Fibroblast of skin of right biceps (primary cell): ENCODE measurements around the gene RNF11.

Experiments
- DNase-seq: peaks from one replicate; pipeline ENCODE4 v3.0.0-alpha.2; 2013

The RNF11 gene

DNA sequence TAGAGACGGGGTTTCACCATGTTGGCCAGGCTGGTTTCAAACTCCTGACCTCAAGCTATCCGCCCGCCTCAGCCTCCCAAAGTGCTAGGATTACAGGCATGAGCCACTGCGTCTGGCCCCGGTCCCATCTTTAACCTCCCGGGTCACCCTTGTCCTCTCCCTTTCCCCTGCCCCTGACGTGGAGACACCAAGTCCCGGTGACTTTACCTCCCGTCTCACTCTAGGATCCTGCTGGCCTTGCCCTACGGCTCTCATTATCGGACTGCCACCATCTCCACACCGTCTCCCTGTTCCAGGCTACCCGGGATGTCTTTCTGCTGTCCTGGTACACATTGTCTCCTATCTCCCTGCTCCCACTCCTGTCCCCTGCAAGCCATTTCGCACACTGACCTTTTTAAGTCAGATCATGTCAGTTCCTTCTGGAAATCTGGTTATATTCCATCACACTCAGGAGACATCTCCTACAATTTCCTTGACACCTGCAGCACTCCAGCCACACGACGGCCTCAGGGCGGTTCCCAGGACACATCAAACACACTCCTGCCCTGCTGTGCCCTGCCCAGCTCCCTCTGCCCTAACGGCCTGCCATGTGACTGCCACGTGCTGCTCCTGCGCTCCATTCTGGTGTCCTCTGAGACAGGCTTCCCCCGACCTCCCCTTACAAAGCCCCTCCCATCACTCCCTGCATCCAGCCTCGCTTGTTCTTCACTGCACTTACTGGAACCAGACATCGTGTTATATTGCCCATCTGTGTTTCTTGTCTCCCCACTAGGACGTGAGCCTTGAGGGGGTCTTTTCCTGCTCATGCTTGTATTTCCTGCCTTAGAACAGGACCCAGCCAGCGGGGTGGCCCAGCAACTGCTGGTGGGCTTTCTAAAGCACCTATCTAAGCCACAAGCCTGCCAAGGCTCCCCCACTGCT, 61.6 kb downstream of the RNF11 start:
- DNase-seq, result no peak

DNA sequence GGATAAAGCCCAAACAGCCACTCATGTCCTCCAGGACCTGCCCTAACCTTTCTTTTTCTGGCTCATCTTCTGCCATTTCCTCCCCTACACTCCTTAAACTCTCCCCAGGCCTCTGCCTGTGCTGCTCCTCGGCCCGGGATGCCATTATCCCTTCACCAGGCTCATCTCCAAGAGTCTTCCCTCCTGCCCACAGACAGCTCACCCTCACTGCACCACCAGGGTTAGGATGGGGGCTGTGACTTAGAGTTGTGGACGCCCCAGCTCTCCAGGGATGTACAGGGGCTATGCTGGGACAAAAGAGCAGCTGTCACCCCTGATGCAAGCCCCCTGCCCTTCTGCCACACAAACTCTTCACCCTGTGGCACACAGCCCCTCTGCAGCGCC, 62.2 kb downstream of the RNF11 start:
- no peak for DNase-seq

DNA sequence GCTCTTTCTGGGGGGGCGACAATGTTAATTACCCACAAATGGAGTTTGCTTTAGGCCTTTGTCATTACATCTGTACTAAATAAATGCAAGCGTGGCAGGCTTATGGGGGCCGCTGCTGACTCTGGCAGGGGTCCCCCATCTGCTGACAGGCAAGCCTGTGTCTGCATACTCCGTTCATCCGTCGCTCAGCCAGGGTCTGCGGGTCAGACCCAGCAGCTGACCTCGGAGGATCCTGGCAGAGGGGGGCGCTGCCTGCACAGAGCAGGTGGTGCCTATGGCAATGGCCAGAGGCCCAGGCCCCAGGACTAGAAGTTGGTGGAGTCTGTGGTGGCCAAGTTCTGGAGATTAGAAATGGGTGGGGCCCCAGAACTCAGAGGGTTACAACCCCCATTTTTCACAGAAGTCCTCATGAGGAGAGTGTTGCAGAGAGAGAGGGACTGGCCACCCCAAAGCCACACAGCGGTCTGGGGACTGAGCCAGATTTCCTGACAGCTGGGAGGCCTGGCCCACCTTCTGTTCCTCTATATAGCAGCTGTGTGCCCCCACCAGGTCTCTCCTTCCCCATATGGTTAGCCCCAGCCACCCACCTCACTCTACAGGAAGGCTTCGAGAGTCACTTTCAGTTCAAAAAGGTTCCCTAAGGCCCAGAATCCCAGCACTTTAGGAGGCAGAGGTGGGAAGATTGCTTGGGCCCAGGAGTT, 63.3 kb downstream of the RNF11 start:
- DNase-seq, result no peak

DNA sequence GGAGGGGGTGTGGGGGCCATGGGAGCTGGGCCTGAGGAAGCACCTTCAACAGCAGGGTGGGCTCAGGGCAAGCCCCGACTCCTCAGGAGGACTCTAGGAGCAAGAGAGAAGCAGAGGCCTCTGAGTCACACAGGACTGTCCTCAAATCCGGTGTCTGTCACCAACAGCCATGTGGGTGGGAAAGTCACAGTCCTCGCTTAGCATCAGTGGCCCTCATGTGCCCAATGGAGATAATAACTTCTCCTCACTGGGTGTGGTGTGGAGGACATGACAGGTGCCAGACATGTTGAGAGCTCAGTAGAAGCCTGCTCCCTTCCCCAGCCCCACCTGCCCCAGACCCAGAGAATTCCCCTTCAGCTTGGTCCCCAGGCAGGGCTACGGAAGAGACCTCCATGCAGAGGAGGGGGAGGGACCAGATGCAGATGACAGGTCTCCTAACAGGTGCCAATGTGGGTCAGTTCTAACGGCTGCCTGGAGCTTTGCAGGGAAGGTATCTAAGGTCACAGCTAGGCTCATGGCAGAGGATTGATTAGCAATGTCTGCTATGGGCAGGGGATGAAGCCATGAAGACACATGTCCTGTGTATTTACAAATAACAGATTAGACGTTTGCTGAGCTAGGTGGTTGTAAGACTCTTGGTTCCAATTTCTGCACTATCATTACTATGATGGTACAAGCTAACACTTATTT, 64.1 kb downstream of the RNF11 start:
- no peak for DNase-seq

DNA sequence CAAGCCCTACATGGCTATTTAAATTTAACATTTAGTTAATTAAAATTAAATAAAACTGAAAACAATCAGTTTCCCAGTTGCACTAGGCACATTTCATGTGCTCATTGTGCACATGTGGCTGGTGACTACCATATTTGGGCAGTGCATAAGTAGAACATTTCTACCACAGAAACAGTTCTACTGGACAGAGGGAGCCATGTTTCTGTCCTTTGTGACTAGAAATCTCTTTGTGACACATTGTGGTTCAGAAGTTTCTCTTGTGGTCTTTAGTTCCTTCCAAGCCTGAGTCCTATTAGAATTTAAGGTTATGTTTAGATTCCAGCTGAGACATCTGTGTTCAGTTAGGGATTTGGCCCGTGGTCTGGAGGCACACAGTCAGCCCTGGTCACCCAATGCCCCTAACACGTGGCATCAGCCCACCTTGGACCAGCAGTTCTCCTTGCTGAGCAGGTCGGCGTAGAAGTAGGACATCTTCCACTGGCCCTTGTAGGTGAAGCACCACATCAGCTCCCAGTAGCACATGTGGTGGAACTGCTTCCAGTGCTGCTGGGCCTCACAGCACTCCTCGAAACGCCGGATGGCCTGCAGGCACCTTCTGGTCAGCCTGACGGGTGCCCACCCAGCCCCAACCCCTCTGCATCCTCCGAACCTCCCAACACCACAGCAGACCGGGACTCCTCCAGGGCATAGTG, 65.2 kb downstream of the RNF11 start:
- DNase-seq, result peak; percentile 24

DNA sequence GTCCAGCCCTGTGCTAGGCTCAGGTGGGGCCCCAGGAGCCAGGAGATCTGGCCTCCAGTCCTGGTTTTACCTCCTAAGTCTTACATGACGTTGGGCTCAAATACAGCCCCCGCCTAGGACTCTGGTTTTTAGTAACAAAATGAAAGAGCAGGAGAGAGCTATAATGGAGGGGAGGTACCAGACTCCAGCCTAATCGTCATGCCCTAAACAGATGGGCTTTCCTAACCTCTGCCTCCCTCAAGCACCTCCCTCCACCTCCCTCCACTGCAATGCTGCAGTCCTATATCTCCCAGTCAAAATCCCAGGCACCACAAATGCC, 65.7 kb downstream of the RNF11 start:
- no peak for DNase-seq

DNA sequence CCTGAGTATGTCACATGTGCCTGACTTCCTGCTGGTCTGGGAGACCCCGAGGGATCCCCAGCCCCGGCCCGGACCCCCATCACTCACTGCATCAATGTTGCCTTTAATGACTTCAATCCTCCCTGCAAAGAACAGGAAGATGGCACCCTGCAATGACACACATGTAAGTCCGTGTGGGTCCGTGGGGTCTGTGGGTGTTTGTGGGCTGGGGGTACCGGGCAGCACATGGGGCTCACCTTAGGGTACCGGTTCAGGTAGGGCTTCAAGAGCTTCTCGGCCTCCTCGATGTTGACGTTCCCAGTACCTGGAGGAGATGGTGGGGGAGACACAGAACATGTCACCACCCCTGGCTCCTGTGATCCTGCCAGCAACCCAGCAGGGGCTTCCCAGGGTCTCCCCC, 66.2 kb downstream of the RNF11 start:
- DNase-seq, result no peak

DNA sequence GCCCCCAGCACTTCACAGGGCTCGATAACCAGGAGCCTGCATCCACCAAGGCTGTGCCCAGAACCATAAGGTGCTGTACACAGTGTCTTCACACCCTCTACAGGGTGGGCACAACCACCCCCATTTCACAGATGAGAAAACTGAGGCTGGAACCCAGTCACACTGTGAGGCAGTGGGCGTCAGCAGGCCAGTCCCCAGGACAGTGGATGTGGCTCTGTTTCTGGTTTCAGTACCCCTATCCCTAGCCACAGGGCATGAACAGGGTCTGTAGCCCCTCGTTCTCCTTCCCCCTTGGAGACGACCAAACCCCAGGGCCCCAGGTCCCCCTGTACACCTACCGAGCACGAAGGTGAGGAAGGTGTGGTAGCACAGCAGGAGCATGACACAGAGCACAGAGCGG, 66.7 kb downstream of the RNF11 start:
- DNase-seq, result no peak

DNA sequence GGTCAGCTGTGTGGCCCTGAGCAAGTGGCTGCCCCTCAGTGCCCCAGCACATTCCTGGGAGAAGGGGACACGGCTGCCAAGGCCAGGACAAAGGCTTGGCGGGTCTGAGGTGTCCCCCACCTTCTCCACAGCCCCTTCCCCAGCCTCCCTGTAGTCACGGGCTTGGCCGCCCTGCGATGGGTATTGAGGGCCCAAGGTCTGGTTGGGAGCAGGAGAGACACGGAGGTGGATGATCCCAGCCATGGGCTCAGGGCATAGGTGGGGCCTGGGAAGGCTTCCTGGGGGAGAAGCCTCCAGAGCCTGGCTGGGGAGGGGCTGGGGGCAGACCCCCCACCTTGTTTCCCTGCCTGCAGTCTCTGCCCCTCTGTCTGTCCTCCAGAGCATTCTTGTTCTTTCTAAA, 67.2 kb downstream of the RNF11 start:
- DNase-seq, result no peak

DNA sequence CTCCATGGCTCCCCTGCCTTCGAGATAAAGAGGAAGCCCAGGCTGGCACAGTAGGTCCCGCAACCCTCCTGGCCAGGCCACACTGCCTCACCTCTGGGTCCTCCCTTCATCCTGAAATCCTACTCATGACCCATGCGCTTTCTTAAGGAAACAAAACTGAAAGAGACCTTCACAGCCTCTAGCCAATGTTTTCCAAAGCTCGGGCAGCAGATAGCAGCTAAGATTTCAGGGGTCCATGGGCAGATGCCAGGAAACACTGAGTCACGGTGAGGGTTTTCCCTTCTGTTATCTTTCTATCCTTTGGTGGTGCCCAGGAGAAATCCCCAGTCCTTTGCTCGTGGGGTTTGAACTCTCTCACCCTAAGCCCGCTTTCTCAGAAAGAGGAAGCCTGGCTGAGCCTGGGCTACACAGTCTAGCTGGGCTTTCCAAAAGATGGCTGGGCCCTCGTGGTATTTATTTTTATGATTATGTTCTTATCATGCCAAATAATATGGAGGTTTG, 67.7 kb downstream of the RNF11 start:
- peak; percentile 31 for DNase-seq

DNA sequence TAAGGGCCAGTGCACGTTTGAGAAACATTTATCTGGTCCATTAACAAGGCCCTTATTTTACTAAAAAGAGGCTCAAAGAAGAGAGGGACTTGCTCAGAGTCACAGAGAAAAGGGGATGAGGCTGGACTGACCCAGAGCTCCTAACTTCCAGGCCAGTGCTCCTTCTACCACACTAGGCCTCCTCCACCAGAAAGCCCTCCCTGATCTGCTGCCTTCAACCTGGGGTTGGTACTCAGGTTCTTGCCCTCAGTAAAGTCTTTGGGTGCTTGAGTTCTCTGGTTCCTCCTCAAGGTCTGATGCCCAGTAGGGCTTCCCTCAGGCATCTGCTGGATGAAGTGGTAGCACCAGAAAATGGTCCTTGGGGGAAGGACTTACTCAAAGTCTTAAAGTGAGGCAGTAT, 68.3 kb downstream of the RNF11 start:
- no peak for DNase-seq

DNA sequence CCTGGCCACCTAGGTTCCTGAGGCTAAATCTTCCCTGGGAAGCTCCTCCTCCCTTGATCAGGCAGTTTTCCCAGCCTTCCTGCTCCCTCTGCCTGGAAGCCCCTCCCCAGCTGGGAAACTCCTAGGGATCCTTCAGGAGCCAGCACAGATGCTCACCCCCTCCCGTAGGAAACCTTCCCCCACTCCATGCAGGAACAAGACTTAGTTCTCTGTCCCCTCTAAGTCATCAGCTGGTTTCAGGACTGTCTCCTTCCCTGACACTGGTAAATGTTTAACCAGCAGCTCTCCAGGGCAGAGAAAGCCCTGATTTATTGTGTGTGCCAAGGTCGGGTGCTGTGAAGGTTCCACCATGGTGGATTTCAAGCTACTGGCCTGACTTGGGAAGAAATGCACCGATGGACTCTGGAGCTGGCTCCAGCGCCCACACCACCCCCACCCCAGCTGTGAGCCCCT, 69.3 kb downstream of the RNF11 start:
- DNase-seq, result no peak

DNA sequence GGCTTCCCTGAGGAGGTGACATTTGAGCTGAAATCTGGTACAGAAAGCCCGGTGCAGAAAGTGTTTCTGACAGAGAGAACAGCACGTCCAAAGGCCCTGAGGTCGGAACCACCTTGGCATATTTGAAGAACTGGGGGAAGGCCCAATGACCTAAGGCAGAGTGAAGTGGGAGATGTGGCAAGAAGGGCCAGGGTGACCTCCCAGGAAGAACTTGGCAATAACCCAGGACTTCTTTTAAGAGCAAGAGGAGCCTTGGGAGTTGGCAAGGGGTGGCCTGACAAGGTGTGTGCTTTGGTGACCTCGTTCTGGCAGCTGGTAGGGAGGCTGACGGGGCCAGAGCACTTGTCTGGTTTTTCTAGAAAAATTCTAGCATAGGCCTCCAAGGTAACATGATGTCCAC, 70.9 kb downstream of the RNF11 start:
- DNase-seq, result no peak

DNA sequence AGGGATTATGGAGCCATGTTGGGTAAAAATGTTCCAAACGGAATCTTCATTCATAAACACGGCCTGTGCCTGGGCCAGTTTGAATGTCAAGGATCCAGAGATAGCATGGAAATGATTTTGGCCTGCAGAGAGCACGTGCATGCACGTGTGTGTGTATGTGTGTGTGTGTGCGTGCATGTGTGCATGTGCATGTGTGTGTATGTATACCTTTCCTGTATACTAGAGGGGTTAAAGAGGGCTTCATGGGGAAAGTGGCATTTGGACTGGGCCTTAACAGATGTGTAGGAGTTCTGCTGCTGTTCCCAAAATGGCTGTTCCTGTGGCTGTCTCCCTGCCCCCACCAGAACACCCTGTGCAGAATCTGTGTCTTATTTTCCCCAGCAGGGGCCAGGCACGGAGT, 72.6 kb downstream of the RNF11 start:
- DNase-seq, result no peak

DNA sequence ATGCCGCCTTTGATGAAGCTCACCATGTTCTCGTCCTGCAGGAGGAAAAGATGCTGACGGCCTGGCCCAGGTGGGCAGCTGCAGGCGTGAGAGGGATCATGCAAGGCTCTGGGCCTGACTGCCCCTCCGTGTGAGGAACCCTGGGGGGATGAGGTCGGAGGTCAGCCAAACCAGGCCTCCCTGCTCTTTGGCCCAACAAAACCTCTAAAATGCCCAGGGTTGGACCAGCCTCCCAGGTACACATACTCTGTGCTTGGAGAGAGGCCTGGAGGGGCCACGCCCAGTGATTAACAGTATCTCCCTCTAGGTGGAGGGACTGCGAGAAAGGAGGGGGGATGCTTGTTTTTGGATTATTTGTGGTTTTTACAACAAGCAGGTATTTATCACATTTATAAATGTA, 73.2 kb downstream of the RNF11 start:
- DNase-seq, result no peak

DNA sequence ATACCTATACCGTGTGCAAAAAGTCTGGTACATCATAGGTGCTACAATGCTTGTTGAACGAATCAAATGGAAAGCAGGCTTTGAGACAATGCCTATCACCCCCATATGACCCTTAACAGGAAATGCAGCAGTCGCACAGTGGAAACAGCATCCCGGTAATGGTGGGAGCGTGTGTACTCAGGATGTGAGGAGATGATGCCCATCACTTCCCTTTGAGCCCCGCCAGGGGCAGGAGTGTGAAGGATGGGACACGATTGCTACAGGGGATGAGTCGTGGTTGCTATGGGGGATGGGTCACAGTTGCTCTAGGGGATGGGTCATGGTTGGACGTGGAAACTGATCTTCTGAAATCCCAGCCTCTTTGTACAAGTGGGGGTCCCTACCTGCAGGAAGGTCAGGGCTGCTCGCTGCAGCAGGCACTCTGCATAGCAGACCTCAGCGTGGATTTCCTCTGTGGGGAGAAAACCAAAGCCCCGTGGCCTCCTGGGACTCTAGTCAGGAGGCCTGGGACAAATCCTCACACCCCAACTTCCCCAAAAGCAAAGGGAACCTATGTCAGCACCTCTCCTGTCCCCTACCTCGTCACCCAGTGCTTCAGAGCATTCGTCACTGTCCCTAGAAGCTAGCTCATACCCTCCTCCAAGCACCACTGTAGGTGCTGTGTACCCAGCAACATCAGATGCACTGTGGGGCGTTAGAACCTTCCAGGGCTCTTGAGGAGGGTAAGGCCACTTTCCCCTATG, 75.0 kb downstream of the RNF11 start:
- DNase-seq, result peak; percentile 61

DNA sequence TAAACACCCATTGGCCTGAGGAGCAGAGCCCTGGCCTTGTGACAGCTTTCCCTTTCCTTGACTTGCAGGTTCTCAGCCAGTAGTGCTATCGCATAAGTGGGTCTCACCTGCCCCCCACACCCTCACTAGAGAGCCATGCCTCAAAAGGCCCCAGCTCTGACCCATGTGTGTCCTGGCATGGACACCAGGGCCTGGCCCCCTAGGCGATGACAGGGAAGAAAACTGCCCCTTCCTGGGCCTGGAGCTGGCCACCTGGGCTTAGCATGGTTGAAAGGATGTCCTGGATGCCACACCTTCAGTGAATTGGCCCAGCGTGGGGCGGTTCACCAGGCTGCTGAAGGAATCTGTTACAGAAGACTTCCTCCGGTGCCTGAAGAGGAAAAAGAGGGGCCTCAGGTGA, 75.8 kb downstream of the RNF11 start:
- DNase-seq, result no peak

DNA sequence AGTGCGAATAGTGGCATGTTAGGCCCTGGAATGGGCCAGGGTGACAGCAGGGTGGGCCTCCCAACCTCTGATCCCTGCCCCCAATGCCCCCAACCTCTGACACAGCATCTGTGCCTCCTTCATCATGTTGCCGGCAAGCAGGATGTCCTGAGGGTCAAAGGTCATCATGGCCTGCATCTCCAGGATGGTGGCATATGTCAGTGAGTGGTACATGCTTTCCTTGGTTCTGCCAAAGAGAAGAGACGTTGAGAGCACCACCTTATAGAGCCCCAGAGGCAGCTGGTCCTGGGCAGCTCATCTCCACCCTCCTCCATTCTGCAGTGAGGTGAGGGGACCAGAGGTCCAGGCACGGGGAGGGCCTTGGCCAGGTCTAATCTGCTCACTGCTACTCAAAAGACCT, 76.6 kb downstream of the RNF11 start:
- no peak for DNase-seq

DNA sequence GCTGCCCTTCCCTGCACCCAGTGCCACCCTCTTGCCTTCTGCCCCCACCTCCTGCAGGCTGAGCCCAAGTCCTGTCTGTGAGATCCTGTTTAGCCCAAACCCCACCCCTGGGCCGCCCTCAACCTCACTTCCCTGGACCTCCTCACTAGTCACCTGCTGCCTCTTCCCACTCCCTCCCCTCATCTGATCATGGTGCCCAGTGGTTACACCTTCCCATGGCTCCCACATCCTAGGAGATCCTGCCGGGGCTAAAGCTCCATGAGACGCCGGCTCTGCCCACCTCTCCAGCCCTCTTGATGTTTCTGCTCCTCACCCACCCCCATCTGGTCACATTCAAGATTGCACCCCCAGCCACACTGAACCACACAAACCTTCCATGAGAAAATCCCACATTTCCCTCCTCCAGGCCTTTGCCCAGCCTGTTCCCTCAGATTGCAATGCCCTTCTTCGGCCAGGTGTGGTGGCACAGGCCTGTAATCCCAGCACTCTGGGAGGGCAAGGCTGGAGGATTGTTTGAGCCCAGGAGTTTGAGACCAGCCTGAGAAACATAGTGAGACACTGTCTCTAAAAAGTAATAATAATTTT, 77.3 kb downstream of the RNF11 start:
- peak; percentile 20 for DNase-seq

DNA sequence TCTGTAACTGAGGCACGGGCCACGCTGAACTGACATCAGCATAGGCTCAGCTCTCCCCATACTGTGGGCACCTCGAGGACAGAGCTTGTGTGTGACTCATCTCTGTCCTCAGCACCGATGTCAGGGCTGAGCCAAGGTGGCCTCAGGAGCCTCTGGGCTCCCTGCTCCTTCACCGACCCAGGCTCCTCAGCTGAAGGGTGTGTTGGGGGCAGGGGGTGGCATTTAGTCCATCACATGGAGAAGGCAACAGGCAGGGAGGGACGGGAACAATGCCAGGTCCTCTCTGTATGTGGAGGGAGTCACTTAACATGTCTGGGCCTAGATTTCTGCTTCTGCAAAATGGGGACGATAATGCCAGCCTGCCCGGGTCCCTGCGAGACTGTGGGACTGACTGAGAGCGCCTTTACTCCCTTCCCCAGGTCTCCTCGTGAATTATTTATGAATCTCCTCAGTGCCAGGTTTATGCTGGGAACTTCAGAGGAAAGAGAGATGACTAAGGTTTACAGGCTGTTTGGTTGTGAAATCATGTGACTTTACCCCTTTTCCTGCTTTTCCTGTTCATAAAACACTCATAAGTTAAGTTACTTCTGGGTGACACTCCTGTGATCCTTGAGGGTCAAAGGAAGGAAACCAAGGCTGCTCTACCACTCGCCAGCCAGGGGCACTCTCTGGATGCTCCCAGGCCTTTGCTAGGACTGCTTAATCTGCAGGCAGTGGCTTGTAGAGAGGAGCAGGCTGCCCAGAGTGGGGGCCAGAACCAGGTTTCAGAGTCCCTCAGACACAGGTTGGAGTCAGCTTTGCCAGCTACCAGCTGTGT, 78.1 kb downstream of the RNF11 start:
- peak; percentile 75 for DNase-seq

DNA sequence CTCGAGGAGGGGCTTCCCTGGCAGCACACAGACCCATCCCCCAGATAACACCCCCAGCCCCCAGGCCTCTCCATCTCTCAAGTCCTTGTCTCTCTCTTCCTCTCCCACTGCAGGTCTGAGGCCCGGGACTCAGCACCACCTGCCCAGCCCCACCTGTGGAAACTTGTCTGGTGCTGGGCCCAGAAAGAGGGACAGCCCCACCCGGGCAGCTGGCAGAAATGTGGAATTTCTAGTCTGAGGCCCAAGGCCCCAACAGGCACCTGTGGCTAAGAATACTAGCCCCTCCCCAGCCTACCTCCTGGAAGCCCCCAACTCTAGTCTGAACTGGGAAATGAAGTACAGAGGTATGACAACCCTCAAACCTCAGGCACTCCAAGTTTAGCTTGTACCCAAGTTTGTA, 78.9 kb downstream of the RNF11 start:
- DNase-seq, result no peak
